T-helper 1 cell (primary cell): ENCODE results near the gene CORIN.

Experiments
- DNase-seq, 5 donors: peaks; one replicate each; pipeline ENCODE4 v3.0.0-alpha.2; 2012 to 2020
- total RNA-seq, 4 donors: gene quantifications; one replicate each; lab custom pipeline; 2026; lab: John Stamatoyannopoulos, UW

Gene CORIN, protein sequence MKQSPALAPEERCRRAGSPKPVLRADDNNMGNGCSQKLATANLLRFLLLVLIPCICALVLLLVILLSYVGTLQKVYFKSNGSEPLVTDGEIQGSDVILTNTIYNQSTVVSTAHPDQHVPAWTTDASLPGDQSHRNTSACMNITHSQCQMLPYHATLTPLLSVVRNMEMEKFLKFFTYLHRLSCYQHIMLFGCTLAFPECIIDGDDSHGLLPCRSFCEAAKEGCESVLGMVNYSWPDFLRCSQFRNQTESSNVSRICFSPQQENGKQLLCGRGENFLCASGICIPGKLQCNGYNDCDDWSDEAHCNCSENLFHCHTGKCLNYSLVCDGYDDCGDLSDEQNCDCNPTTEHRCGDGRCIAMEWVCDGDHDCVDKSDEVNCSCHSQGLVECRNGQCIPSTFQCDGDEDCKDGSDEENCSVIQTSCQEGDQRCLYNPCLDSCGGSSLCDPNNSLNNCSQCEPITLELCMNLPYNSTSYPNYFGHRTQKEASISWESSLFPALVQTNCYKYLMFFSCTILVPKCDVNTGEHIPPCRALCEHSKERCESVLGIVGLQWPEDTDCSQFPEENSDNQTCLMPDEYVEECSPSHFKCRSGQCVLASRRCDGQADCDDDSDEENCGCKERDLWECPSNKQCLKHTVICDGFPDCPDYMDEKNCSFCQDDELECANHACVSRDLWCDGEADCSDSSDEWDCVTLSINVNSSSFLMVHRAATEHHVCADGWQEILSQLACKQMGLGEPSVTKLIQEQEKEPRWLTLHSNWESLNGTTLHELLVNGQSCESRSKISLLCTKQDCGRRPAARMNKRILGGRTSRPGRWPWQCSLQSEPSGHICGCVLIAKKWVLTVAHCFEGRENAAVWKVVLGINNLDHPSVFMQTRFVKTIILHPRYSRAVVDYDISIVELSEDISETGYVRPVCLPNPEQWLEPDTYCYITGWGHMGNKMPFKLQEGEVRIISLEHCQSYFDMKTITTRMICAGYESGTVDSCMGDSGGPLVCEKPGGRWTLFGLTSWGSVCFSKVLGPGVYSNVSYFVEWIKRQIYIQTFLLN
- total RNA-seq: 0 to 0.27 (median 0.08) reads per million in 4 donors

GRCh38 chr4:47837908-47838294, at the start of gene CORIN:
Gene CORIN (minus strand): TSS chr4:47838067. CDS start chr4:47837949, 118 bp downstream.
- no peak for DNase-seq

DNA sequence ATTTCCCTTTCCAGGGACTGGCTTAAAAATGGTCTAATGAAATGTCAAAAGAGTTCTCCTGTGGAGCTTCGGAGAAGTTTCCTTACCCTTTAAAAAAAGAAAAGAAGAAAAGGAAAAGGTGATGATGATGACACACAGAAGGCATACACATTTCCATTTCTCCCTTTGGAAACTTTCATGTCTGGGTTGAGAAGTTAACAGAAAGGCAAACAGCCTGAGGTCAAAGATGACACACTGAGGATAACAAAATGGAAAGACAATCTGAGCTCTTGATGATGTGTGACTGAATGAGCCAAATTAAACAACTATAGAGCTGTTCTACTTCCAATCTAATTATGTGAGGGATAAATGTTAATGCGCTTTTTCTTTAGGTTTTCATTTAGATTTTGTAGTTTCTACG, 44.4 kb upstream of the CORIN start:
- no peak for DNase-seq

DNA sequence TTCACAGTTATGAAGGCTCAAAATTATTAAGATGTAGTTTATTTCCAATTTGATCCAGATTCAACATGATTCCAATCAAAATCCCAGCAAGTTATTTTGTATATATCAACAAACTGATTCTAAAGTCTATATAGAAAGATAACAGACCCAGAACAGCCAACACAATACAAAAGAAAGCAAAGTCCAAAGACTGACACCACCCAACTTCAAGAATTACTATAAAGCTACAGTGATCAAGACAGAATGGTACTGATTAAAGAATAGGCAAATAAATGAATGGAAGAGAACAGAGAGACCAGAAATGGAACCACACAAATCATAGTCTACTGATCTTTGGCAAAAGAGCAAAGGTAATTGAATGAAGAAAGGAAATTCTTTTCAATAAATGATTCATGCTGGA, 41.6 kb upstream of the CORIN start:
- DNase-seq: no peak

GRCh38 chr4:47876784-47877546, 39.1 kb upstream of the CORIN start:
- DNase-seq: no peak

GRCh38 chr4:47876310-47876709, 38.4 kb upstream of the CORIN start:
- no peak for DNase-seq

GRCh38 chr4:47873877-47874541, 36.1 kb upstream of the CORIN start:
- DNase-seq: peak in 1 of 5 donors; percentile 22

DNA sequence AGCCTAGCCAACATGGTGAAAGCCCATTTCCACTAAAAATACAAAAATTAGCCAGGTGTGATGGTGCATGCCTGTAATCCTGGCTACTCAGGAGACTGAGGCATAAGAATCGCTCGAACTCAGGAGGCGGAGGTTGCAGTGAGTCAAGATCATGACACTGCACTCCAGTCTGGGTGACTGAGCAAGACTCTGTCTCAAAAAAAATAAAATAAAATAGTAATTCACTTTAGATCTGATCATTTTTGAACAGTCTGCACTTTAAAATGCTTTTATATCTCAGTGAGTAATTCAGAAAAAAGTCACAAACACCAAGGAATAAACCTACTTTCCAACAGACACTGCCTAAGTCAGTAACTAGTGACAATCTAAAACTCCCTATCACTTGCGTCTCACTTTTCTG, 25.6 kb upstream of the CORIN start:
- DNase-seq: no peak

DNA sequence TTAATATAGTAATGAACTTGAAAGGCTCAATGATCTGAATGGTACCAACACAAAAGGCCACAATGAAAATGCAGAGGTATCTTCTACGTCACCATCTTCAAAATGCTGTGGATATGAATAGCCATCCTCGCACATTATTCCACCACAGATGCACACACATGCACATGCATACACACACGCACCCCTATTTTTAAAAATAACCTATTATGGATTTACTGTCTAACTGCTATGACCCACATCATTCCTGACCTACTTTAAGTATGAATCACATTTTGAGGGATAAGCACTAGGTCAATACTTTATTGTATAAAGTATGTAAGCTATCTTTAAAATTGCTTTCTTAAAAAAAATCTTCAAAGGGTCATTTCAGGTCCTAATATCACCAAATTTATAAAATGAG, 24.4 kb upstream of the CORIN start:
- DNase-seq: no peak

- DNase-seq: no peak
Measured at GRCh38 chr4:47860305-47860704, 22.4 kb upstream of the CORIN start.

DNA sequence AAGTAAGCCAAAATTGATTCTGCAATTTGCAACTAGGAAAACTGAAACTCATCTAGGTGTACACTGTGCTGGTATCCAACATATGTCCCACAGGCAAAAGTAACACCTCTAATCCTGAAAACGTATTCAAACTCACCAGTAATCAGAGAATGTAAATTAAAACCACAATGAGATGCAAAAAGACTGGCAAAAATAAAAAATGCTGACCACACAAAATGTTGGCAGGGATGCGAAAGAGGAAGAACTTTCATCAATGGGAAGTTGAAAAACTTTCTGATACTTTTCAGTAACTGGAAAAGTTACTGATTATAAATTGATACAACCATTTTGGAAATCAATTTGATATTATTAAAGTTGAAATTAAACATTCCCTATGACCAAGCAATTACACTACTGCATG, 20.1 kb upstream of the CORIN start:
- no peak for DNase-seq

DNA sequence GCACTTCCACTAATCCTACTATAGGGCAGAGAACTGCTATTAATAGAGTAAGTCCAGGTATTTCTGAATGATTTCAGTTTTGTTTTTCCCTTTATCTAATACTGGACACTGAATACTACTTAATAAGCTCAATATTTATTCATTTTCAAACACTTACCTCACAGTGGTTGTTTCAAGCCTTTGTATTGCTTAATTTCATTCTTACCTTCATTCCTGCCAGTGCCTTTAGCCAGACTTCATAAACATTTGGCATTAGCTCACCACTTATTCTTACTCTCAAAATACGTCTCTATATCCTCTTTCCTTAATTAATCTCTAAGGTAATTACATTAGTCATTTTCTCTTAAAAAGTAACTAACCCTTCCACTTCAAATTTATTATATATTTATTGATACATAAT, 18.8 kb upstream of the CORIN start:
- no peak for DNase-seq

DNA sequence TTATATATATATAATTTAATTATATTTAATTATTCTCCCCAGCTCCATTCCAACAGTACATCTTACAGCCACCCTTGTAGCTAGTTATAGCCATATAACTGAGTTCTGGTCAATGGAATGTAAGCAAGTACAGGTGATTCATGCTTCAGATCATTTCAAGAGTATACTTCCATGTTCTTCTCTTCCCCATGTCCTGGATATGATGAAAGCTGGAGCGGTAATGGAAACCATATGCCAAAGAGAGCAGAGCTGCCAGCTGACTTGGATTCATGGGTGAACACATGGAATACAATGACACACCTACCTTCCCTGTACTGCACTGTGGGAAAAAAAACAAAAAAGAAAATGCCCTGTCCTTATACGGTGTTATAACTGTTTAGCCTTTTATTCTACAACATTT, 17.5 kb upstream of the CORIN start:
- DNase-seq: no peak

- DNase-seq: no peak
Measured at GRCh38 chr4:47852136-47852535, 14.3 kb upstream of the CORIN start.

DNA sequence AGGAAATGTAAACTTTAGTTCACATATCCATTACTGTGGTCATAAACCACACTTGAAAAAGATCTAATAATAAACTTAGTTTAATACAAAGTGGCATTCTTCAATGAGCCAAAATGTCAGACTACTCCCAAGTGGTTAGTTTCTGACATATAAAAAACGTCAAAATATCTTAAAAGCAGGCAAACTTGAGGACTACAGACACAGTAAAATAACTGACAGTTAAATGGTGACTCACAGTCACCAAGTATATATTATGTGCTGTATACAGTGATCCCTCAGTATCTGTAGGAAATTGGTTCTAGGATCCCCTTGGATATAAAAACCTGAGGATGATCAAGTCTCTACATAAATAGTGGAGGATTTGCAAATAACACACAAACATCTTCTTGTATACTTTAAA, 11.6 kb upstream of the CORIN start:
- DNase-seq: no peak

GRCh38 chr4:47848041-47848440, 10.2 kb upstream of the CORIN start:
- no peak for DNase-seq

GRCh38 chr4:47842985-47843384, 5.1 kb upstream of the CORIN start:
- no peak for DNase-seq

- DNase-seq: no peak
Measured at GRCh38 chr4:47840291-47840690, 2.4 kb upstream of the CORIN start.

GRCh38 chr4:47839259-47839658, 1.4 kb upstream of the CORIN start:
- DNase-seq: peak in 1 of 5 donors; percentile 30

DNA sequence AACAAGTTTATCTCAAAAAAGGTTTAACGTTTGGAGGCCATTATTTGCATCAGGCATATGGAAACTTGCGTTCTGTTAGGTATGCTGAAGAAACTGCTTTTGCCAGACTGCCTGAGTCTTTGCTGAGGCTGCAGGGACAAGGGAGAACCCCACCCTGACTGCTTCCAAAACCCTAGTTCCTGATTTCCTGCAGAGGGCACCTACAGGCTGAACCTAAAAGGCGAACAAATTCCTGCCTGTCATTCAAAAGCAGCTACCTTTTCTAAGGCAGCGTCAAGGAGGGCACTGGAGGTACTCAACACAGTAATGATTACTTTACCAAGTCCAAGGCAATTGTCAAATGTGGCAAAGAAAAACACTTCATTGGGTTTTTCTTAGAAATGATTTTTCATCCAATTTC, 578 bp upstream of the CORIN start:
- no peak for DNase-seq

DNA sequence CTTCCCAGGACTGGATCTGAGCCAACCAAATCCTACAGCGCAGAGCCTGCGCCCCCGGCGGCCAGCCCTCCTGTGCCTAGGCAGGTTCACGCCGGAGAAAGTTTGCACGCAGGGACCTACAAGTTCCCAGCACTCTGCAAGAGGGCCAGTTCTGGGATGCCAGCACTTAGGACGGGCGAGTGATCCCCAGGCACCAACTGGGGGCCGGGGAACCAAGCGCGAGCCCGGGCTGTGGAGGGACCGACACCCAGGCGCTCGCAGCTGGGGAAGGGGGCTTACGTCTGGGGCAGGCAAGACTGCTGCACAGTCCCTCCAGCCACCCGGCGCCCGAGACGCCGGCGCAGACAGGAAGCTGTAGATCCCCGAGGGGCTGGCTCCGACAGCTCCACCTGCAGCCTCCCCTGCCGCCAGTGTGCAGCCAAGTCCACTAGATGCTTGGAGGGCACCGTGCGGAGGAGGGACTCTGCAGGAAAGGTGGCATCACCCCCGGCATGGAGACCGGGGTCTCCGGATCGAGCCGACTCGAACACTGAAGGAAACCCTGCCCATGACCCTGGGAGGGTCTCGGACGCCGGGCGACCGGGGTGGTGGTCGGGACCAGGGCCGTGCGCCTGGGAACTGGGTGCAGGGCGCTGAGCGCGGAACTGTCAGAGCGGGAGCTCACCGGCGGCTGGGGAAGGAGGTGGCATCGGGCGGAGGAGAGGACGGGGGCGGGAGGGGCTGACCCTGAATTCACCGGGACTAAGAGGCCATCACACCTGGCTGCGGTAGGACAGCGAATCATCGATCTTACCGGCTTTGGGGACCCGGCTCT, 566 bp downstream of the CORIN start:
- peak; percentile 17 to 44 (median 22) for DNase-seq

GRCh38 chr4:47836641-47837093, 1.2 kb downstream of the CORIN start:
- DNase-seq: peak; percentile 16 to 55 (median 30)
